Nephron progenitor cell (in vitro differentiated cells): ENCODE measurements around the gene SIGLEC7.

Source experiments
- DNase-seq: peaks from one replicate; pipeline ENCODE4 v3.0.0; 2021
- H3K27ac Mint-ChIP-seq: 2 replicates; pipeline ENCODE4 v1.8.0; 2021; ENCODE audit warnings: mild to moderate bottlenecking, moderate library complexity, mixed read lengths
- H3K27me3 Mint-ChIP-seq: 2 replicates; pipeline ENCODE4 v1.8.0; 2021; ENCODE audit warnings: mild to moderate bottlenecking, low read depth, mixed read lengths; ENCODE audit not compliant: poor library complexity
- H3K36me3 Mint-ChIP-seq: 2 replicates; pipeline ENCODE4 v1.8.0; 2021; ENCODE audit warnings: low read depth, mixed read lengths
- H3K4me1 Mint-ChIP-seq: 2 replicates; pipeline ENCODE4 v1.8.0; 2021; ENCODE audit warnings: mixed read lengths
- H3K4me3 Mint-ChIP-seq: 2 replicates; pipeline ENCODE4 v1.8.0; 2021; ENCODE audit warnings: mild to moderate bottlenecking, moderate library complexity, mixed read lengths
- H3K9me3 Mint-ChIP-seq: 2 replicates; pipeline ENCODE4 v1.8.0; 2021; ENCODE audit warnings: mild to moderate bottlenecking, moderate library complexity, mixed read lengths
- CTCF ChIP-seq: fragments of 200-600 bp; sonication (generic); IDR thresholded peaks from 2 replicates; pipeline ENCODE4 v1.5.0; 2021; ENCODE audit warnings: antibody characterized with exemption

SIGLEC7 gene

GRCh38 chr19:51129716-51130115 is 12.4 kb upstream of the SIGLEC7 start:
- H3K36me3 Mint-ChIP-seq = no peaks in the 10 kb centered on the region

GRCh38 chr19:51131780-51132680 is 10.1 kb upstream of the SIGLEC7 start:
- no peak for TF ChIP-seq CTCF
- Mint-ChIP-seq H3K36me3 (no peaks in the 10 kb centered on the region), H3K4me1 (peaks cover 14% of the 10 kb centered on the region), H3K27me3 (peaks cover 27% of the 10 kb centered on the region), H3K27ac (no peak overlapping the region), H3K9me3 (peaks cover 21% of the 10 kb centered on the region), H3K4me3 (no peak overlapping the region)
- no peak for DNase-seq

More at GRCh38 chr19:51129716-51130115, 12.4 kb upstream of the SIGLEC7 start:
- peaks cover 17% of the 10 kb centered on the region for H3K4me1 Mint-ChIP-seq
- H3K27me3 Mint-ChIP-seq = peaks cover 30% of the 10 kb centered on the region
- no peak for TF ChIP-seq CTCF
- no peak for DNase-seq
- H3K9me3 Mint-ChIP-seq = peaks cover 6% of the 10 kb centered on the region
- H3K27ac Mint-ChIP-seq = peak overlapping the region; percentile 83
- H3K4me3 Mint-ChIP-seq = no peak overlapping the region

GRCh38 chr19:51135004-51135403 is 7.1 kb upstream of the SIGLEC7 start:
- H3K9me3 Mint-ChIP-seq = peaks cover 21% of the 10 kb centered on the region
- H3K27me3 Mint-ChIP-seq = peaks cover 27% of the 10 kb centered on the region
- TF ChIP-seq CTCF = no peak
- H3K4me3 Mint-ChIP-seq = no peak overlapping the region
- DNase-seq = no peak
- no peak overlapping the region for H3K27ac Mint-ChIP-seq
- H3K36me3 Mint-ChIP-seq = no peaks in the 10 kb centered on the region
- peaks cover 9% of the 10 kb centered on the region for H3K4me1 Mint-ChIP-seq

GRCh38 chr19:51135986-51136762 is 5.9 kb upstream of the SIGLEC7 start:
- peaks cover 15% of the 10 kb centered on the region for H3K4me1 Mint-ChIP-seq
- peaks cover 30% of the 10 kb centered on the region for H3K27me3 Mint-ChIP-seq
- no peak for TF ChIP-seq CTCF
- no peak overlapping the region for H3K4me3 Mint-ChIP-seq
- H3K9me3 Mint-ChIP-seq = peaks cover 21% of the 10 kb centered on the region
- H3K27ac Mint-ChIP-seq = no peak overlapping the region
- DNase-seq = no peak
- H3K36me3 Mint-ChIP-seq = no peaks in the 10 kb centered on the region

- DNase-seq = no peak
- Mint-ChIP-seq H3K36me3 (no peaks in the 10 kb centered on the region), H3K4me3 (no peak overlapping the region), H3K27me3 (peaks cover 26% of the 10 kb centered on the region), H3K4me1 (peaks cover 13% of the 10 kb centered on the region), H3K27ac (peak overlapping the region; percentile 72), H3K9me3 (peaks cover 21% of the 10 kb centered on the region)
- TF ChIP-seq CTCF = no peak
Measured at GRCh38 chr19:51136851-51137551, 5.1 kb upstream of the SIGLEC7 start.
